SJSA1 (cell line): ENCODE results near the gene AGPAT3. TPM values are rescaled to one million over a fixed set of nuclear protein-coding genes. Genes with fewer than 3 reads are reported as not detected.
A peak's percentile ranks its signal among the peaks of the same experiment; 100 is the strongest.

Experiments
- DNase-seq, 2 experiments: peaks; one replicate each; pipeline ENCODE4 v3.0.0-alpha.2; 2015 to 2020; ENCODE audit warnings: low spot score in 2 of 2, low read depth in 1 of 2
- H3K27ac ChIP-seq: fragments of 250-450 bp; sonication (Bioruptor Pico); 2 replicates; pipeline ENCODE4 v1.5.1; 2020; ENCODE audit warnings: mild to moderate bottlenecking, moderate library complexity
- H3K27me3 ChIP-seq: fragments of 250-450 bp; sonication (Bioruptor Pico); replicated peaks from 2 replicates; pipeline ENCODE4 v1.5.1; 2020; ENCODE audit warnings: mild to moderate bottlenecking, moderate library complexity
- H3K36me3 ChIP-seq: fragments of 250-450 bp; sonication (Bioruptor Pico); 2 replicates; pipeline ENCODE4 v1.5.1; 2020; ENCODE audit warnings: mild to moderate bottlenecking
- H3K4me1 ChIP-seq: fragments of 250-450 bp; sonication (Bioruptor Pico); replicated peaks from 2 replicates; pipeline ENCODE4 v1.6.1; 2021; ENCODE audit warnings: mild to moderate bottlenecking
- H3K4me3 ChIP-seq: fragments of 250-450 bp; sonication (Bioruptor Pico); 2 replicates; pipeline ENCODE4 v1.5.1; 2020; ENCODE audit warnings: mild to moderate bottlenecking
- H3K9me3 ChIP-seq: fragments of 250-450 bp; sonication (Bioruptor Pico); replicated peaks from 2 replicates; pipeline ENCODE4 v1.5.1; 2020; ENCODE audit warnings: mild to moderate bottlenecking
- total RNA-seq: library from RNA; depleted of rRNA; stranded (reverse); fragments of >200 nt; shearing (Covaris generic); gene quantifications from 2 replicates; pipeline ENCODE4 v1.2.3, GENCODE V29; 2014

Gene AGPAT3
- total RNA-seq, 1 experiment from 2014 or later = 66.9 TPM

- no peaks in the 10 kb centered on the region; the same call in 1 of the 2 replicates for H3K9me3 ChIP-seq
- H3K36me3 ChIP-seq = peaks cover 23% of the 10 kb centered on the region
- peak in 1 of 2 experiments; percentile 43 for DNase-seq
- peaks cover 21% of the 10 kb centered on the region for H3K4me1 ChIP-seq
- peak overlapping the region; percentile 38 for H3K4me3 ChIP-seq
- no peaks in the 10 kb centered on the region for H3K27me3 ChIP-seq
- H3K27ac ChIP-seq = no peak overlapping the region; the same call in 1 of the 2 replicates
Observed at GRCh38 chr21:43916691-43917514, 51.9 kb downstream of the AGPAT3 start.

- H3K9me3 ChIP-seq = no peaks in the 10 kb centered on the region
- no peak overlapping the region for H3K27ac ChIP-seq
- peaks cover 21% of the 10 kb centered on the region for H3K36me3 ChIP-seq
- H3K4me1 ChIP-seq = peaks cover 28% of the 10 kb centered on the region
- DNase-seq = no peak
- H3K27me3 ChIP-seq = no peaks in the 10 kb centered on the region
- H3K4me3 ChIP-seq = peak overlapping the region; percentile 38
Observed at GRCh38 chr21:43917515-43918384, 52.7 kb downstream of the AGPAT3 start.

- DNase-seq = no peak
- H3K4me1 ChIP-seq = peaks cover 28% of the 10 kb centered on the region
- H3K36me3 ChIP-seq = peaks cover 15% of the 10 kb centered on the region
Observed at GRCh38 chr21:43918385-43918947, 53.4 kb downstream of the AGPAT3 start.

GRCh38 chr21:43919283-43919682 is 54.3 kb downstream of the AGPAT3 start:
- Histone ChIP-seq H3K9me3 (no peaks in the 10 kb centered on the region), H3K27me3 (no peaks in the 10 kb centered on the region), H3K27ac (no peak overlapping the region), H3K4me1 (peaks cover 28% of the 10 kb centered on the region), H3K36me3 (peaks cover 13% of the 10 kb centered on the region), H3K4me3 (no peak overlapping the region)
- DNase-seq = no peak

More at GRCh38 chr21:43918385-43918947, 53.4 kb downstream of the AGPAT3 start:
- H3K27ac ChIP-seq = no peak overlapping the region
- H3K9me3 ChIP-seq = no peaks in the 10 kb centered on the region
- H3K27me3 ChIP-seq = no peaks in the 10 kb centered on the region
- H3K4me3 ChIP-seq = no peak overlapping the region

- H3K9me3 ChIP-seq = no peaks in the 10 kb centered on the region
- peaks cover 17% of the 10 kb centered on the region for H3K36me3 ChIP-seq
- no peak overlapping the region for H3K27ac ChIP-seq
- no peak overlapping the region for H3K4me3 ChIP-seq
- peaks cover 28% of the 10 kb centered on the region for H3K4me1 ChIP-seq
- no peaks in the 10 kb centered on the region for H3K27me3 ChIP-seq
- DNase-seq = no peak
Observed at GRCh38 chr21:43919871-43920801, 55.1 kb downstream of the AGPAT3 start.

- Histone ChIP-seq H3K4me3 (no peak overlapping the region), H3K27ac (no peak overlapping the region), H3K27me3 (no peaks in the 10 kb centered on the region), H3K9me3 (no peaks in the 10 kb centered on the region), H3K36me3 (peaks cover 25% of the 10 kb centered on the region), H3K4me1 (peaks cover 19% of the 10 kb centered on the region)
- DNase-seq = no peak
Observed at GRCh38 chr21:43921571-43921978, 56.6 kb downstream of the AGPAT3 start.

- Histone ChIP-seq H3K27ac (no peak overlapping the region), H3K36me3 (peaks cover 23% of the 10 kb centered on the region), H3K4me3 (no peak overlapping the region), H3K9me3 (no peaks in the 10 kb centered on the region), H3K4me1 (peaks cover 12% of the 10 kb centered on the region), H3K27me3 (no peaks in the 10 kb centered on the region)
- no peak for DNase-seq
Observed at GRCh38 chr21:43921979-43922945, 57.2 kb downstream of the AGPAT3 start.

- H3K36me3 ChIP-seq = peaks cover 28% of the 10 kb centered on the region
- no peak for DNase-seq
- no peaks in the 10 kb centered on the region for H3K9me3 ChIP-seq
- peaks cover 9% of the 10 kb centered on the region for H3K4me1 ChIP-seq
- no peak overlapping the region for H3K4me3 ChIP-seq
- H3K27ac ChIP-seq = no peak overlapping the region
- H3K27me3 ChIP-seq = no peaks in the 10 kb centered on the region
Observed at GRCh38 chr21:43922949-43923348, 57.9 kb downstream of the AGPAT3 start.

- Histone ChIP-seq H3K36me3 (peaks cover 33% of the 10 kb centered on the region), H3K4me3 (no peak overlapping the region), H3K27ac (no peak overlapping the region), H3K9me3 (no peaks in the 10 kb centered on the region), H3K4me1 (peaks cover 9% of the 10 kb centered on the region), H3K27me3 (no peaks in the 10 kb centered on the region)
- DNase-seq = no peak
Observed at GRCh38 chr21:43923391-43923790, 58.4 kb downstream of the AGPAT3 start.

- Histone ChIP-seq H3K27me3 (no peaks in the 10 kb centered on the region), H3K4me1 (peaks cover 9% of the 10 kb centered on the region), H3K4me3 (no peak overlapping the region), H3K27ac (no peak overlapping the region), H3K36me3 (peaks cover 44% of the 10 kb centered on the region), H3K9me3 (no peaks in the 10 kb centered on the region)
- DNase-seq = no peak
Observed at GRCh38 chr21:43924421-43925095, 59.5 kb downstream of the AGPAT3 start.

- Histone ChIP-seq H3K4me3 (no peak overlapping the region), H3K9me3 (no peaks in the 10 kb centered on the region), H3K4me1 (peaks cover 9% of the 10 kb centered on the region), H3K36me3 (peaks cover 49% of the 10 kb centered on the region), H3K27me3 (no peaks in the 10 kb centered on the region), H3K27ac (no peak overlapping the region)
- no peak for DNase-seq
Observed at GRCh38 chr21:43925096-43925481, 60.1 kb downstream of the AGPAT3 start.

GRCh38 chr21:43925609-43926008 is 60.6 kb downstream of the AGPAT3 start:
- peaks cover 9% of the 10 kb centered on the region for H3K4me1 ChIP-seq
- DNase-seq = no peak
- H3K9me3 ChIP-seq = no peaks in the 10 kb centered on the region
- no peak overlapping the region for H3K4me3 ChIP-seq
- peaks cover 49% of the 10 kb centered on the region for H3K36me3 ChIP-seq
- no peaks in the 10 kb centered on the region for H3K27me3 ChIP-seq
- H3K27ac ChIP-seq = no peak overlapping the region
